Measurements from ENCODE around the gene RFC3.
A peak's percentile ranks its signal among the peaks of the same experiment; 100 is the strongest.
"Not testable (repeated sequence)": the region's sequence is repeated elsewhere in the genome, so short reads cannot be mapped to it uniquely, and the experiment has no call there.

RFC3 gene, protein sequence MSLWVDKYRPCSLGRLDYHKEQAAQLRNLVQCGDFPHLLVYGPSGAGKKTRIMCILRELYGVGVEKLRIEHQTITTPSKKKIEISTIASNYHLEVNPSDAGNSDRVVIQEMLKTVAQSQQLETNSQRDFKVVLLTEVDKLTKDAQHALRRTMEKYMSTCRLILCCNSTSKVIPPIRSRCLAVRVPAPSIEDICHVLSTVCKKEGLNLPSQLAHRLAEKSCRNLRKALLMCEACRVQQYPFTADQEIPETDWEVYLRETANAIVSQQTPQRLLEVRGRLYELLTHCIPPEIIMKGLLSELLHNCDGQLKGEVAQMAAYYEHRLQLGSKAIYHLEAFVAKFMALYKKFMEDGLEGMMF

DNA sequence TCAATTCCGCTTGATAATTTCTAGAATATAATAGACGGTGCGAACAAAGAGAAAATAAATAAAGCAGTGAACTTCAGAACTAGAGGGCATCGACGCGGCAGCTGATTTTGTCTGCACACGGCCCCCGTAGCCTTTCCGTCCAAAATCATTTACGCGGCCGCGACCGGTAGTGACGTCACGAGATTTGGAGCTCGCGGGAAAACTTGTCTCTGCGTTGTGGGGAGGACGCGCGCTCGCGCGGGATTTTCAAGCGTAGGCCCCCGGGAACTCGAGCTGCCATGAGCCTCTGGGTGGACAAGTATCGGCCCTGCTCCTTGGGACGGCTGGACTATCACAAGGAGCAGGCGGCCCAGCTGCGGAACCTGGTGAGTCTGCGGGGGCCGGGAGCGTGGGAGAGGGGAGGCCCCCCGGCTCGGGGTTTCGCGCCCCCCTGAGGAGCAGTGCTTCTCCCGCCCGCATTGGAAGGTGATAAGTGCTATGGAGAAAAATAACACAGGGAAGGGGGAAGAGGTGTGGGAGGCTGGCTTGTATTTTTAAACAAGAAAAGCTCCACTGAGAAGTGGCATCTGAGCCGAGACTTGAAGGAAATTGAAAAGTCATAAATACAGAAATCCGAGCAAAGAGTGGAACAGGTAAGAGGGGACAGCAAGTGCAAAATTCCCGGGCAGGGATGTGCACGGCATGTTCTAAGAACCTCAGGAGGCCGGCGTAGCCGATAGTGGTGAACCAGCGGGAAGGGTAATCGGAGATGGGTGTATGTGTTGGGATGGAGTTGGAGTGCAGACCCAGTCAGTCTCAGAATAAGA is at the start of gene RFC3:
Gene RFC3, plus strand, starts transcription at position 249 of the 806 bp plus-strand sequence. Its CDS starts 30 bp downstream, at position 279.
- peak; percentile 48 for FAIRE-seq

DNA sequence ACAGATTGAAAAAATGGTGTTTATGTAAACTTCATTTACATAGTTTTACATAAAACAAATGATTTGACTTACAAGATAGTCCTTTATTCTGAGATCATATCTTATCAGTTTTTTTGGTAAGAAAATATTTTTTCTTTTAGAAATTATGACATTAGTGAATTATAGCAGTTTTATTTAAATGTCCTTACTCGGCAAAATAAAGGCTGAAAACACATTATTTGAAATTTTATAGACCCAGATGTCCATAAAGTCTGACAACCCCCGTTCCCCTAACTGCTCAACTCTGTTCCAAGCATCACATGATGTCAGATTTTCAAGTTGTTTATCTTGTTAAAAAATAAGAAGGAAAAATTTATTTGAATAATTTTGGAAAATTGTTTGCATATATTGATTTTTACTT is 46.7 kb upstream of the RFC3 start:
- FAIRE-seq (no peak), DNase-seq (ENCODE audit: insufficient read length, low spot score) (no peak)

More for the DNA sequence above, at the start of gene RFC3:
- peak; percentile 73 for DNase-seq (ENCODE audit: insufficient read length, low spot score)

DNA sequence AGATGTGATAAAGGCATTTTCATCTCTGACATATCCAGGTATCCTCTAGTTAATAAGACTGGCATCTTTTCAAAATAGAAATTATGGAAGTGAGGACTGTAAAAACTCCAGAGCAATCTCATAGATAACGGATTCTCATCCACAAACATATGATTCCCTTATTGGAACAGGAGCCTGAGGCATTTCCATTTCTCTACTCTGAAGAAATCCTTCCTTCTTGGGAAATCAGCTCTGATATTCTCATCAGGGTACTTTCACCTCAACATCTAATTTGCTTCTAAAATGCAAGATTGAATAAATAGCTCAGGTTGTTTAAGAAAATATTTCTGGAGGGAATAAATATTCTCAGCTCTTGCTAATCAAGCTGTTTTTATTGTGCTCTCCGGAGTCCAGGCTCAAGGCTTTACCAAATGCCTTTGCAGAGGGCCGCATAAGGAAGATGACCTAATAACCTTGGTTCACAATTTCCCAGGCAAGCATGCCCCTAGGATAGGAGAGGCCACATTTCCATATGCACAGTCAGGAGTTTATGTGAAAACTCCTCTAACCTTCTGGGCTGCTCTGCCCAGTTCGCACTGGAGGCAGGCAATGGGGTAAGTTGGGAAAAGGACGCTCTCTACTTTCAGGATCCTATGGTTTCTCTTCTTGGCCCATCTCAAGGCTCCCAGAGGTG is 44.0 kb upstream of the RFC3 start:
- FAIRE-seq (no peak), DNase-seq (ENCODE audit: insufficient read length, low spot score) (no peak)

DNA sequence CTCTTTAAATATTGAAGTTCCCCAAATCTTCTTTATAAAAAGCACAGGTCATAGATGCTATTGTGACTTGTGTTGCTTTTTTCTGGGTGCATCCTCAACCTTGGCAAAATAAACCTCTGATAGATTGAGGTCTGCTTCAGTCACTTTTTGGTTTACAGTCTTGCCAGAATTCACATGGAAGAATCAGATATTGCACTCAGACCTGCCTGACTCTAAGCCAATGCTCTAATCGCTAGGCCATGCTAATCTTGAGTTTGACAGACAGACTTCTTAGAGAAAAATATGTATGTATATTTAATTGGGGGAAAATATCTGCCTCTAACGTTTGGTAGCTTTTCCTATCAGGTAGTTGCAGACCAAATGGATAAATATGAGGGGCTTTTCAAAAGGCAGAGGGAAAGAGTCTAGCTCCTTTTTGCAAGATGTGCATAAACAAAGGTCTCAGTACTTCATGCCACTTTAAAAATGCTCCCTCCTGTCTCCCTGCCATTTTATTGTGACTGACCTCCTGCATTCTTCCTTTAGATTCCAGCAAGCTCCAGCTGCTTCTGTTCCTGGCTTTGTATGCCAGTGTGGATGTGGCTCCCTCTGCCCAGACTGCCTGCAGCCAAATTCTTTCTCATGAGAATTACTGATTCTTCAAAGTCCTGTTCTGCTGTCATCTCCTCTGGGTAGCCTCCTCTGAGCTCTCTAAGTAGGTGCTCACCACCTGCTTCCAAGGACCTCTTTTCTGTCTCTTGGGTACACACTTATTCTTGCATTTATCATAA is 42.4 kb upstream of the RFC3 start:
- FAIRE-seq, result no peak
- DNase-seq (ENCODE audit: insufficient read length, low spot score), result no peak

DNA sequence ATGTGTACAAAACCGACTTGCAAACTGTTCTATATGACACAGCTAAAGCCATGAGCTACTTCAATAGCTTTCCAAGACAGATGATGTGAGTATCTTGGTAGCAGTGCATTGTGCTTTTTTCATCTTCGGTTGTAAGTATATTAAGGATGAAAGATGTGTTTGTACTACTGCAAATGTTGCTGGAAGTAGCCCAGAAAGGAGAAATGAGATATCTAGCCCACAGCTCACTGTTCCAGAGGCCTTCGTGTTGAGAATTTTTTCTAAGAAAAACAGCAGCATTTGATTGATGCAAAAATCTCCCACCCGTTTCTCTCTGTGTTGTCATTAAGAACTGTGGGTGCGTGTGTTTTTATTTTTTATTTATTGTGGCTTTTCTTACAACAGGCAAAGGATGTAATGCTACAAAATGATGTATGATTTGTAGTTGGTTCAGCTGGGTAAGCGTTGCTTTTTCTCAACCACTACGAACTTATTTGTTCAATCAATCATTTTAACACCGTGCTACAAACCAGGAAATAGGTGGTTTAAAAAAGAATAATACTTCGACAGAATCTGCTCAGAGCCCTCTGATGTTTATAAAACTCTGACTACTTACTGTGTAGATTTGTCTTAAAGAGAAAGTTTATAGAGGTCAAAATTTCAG is 41.6 kb upstream of the RFC3 start:
- FAIRE-seq, result no peak
- DNase-seq (ENCODE audit: insufficient read length, low spot score), result no peak

DNA sequence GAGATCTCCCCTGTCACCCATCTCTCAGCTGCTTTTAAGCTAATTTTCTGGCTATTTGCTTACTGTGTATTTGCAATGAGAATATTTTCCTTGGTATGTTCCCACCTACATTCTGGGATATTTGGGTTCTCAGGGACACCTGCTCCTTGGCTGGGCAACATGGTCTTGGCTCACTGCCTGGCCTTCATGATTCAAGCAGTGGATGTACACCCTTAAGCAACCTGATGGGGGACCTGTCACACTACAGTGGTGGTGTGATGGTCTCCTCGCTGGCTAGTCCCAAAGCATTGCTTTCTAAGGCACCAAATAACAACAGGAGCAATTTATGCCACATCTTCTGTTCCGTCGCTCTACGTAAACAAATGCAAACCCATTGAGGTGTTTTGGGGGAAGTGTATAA is 35.3 kb upstream of the RFC3 start:
- FAIRE-seq (no peak), DNase-seq (ENCODE audit: insufficient read length, low spot score) (no peak)

DNA sequence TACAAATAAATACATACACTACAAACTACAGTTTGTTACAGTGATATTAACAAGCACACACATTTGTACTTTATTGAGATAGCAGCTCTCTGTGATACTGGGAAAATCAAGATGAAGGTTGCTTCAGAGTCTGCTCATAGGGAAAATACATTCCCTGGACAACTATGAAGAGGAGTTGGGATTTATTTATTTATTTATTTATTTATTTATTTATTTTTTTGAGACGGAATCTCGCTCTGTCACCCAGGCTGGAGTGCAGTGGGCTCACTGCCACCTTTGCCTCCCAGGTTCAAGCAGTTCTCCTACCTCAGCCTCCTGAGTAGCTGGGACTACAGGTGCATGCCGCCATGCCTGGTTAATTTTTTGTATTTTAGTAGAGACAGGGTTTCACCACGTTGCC is 34.7 kb upstream of the RFC3 start:
- not testable (repeated sequence) for FAIRE-seq

DNA sequence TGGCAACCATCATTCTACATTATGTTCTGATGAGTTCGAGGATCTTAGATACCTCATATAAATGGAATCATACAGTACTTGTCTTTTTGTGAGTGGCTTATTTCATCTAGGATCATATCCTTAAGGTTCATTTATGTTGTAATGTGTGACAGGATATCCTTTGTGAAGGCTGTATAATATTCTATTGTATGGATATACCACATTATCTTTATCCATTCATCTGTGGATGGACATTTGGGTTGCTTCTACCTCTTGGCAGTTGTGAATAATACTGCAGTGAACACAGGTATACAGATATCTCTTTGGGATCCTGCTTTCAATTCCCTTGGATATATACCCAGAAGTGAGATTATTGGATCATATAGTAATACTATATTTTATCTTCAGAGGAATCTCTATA is 33.2 kb upstream of the RFC3 start:
- FAIRE-seq (no peak), DNase-seq (ENCODE audit: insufficient read length, low spot score) (no peak)

More for the DNA sequence above, 34.7 kb upstream of the RFC3 start:
- DNase-seq (ENCODE audit: insufficient read length, low spot score), result not testable (repeated sequence)

DNA sequence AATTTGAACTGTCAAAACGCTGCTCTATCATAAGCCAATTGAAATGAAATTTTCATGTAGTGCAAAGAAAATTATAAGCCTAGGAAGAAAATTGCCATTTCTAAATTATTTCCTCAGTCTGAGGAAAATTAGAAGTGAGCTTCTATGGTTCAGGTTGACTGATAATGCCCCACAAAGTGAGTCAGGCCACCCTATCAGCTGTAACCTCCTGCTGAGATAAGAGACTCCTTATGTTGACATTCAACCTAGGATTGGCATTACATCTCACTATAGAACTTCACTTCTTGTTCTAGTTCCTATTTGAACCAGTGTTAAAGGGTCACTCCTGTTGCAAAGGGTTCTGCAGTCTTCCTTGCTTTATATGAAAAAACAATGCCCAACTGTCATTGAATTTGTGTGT is 32.6 kb upstream of the RFC3 start:
- DNase-seq (ENCODE audit: insufficient read length, low spot score) (no peak), FAIRE-seq (no peak)

DNA sequence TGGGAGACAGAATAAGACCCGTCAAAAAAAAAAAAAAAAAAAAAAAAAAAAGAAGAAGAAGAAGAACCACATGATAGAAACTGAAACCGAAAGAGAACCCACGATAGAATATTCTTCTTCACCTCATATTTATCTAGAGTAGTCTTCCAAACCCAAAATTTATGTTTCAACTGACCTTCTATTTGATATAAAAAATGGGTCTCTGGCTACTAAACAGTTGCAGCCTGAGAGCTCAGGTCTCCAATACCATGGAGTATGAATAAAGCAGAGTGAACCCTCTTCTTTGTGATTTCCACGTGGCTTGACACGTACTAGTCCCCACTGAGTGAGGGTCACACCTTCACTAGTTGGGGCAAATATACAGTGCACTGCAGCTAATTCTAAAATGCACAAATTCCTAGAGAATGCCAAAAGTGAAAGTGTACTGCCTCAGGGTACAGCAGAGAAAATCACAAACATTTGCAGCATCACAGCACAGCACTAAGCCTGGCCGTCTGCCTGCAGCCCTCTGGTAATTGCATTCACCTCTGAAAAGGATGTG is 30.8 kb upstream of the RFC3 start:
- FAIRE-seq (no peak), DNase-seq (ENCODE audit: insufficient read length, low spot score) (peak; percentile 7)

DNA sequence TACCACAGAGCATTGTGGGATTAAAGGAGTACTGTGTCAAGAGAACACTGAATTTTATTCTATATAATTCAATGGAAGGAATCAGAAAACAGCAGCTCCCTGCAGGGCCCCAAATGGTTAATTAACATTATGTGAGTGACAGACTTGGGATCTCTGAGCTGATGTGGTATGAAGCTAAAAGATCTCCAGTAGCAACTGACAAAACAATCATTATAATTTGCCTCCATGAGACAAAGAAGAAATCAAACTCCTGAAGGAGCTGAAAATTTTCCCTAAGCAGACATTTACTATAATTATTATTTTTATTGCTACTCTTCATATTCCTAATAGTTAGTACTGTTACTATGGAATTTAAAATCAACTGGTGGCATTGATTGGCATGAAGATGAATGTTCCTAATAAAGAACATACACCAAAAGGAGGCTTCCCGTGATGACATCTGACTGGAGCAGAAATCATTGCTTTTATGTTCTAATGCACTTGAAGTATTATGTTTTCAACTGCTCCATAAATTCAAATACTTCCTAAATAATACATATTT is 28.8 kb upstream of the RFC3 start:
- FAIRE-seq (no peak), DNase-seq (ENCODE audit: insufficient read length, low spot score) (no peak)

DNA sequence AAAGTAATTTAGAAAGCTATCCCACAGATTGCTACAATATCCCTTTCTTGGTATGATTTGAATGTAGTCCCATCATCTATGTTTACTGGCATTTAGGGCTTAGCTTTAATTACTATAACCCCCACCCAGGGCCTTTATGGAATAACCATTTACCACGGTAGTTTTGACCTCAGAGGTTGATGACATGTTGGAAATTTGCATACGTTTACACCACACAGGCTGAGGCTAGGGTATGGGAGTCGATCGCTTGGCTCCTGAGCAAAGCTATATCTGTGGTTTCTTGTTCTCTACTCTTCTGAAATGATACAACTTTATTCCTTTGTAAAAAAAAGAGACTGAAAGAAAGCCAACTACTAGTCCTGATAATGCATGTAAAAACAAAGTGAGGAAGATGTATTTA is 28.2 kb upstream of the RFC3 start:
- DNase-seq (ENCODE audit: insufficient read length, low spot score), result no peak
- no peak for FAIRE-seq

DNA sequence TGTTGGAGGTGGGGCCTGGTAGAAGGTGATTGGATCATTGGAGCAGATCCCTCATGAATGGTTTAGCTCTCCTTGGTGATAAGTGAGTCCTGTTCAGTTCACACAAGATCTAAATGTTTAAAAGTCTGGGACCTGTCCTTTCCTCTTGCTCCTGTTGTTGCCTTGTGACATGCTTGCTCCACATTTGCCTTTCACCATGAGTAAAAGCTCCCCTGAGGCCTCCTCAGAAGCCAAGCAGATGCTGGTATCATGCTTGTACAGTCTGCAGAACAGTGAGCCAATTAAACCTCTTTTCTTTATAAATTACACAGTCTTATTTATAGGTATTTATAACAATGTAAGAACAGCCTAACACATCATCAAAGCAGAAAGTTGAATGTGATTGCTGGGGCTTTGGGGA is 24.2 kb upstream of the RFC3 start:
- no peak for DNase-seq (ENCODE audit: insufficient read length, low spot score)
- FAIRE-seq, result no peak

DNA sequence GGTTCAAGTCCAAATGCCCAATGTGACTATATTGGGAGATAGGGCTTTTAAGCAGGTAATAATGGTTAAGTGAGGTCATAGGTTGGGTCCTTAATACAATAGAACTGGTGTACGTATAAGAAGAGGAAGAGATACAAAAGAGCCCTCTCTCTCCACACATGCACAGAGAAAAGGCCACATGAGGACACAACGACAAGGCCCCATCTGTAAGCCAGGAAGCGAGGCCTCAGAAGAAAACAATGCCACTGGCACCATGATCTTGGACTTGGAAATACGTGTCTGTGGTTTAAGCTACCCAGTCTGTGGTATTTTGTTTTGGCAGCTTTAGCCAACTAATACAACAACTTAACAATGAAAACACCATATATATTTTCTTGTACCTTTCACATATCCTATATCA is 23.4 kb upstream of the RFC3 start:
- DNase-seq (ENCODE audit: insufficient read length, low spot score), result no peak
- FAIRE-seq, result no peak

DNA sequence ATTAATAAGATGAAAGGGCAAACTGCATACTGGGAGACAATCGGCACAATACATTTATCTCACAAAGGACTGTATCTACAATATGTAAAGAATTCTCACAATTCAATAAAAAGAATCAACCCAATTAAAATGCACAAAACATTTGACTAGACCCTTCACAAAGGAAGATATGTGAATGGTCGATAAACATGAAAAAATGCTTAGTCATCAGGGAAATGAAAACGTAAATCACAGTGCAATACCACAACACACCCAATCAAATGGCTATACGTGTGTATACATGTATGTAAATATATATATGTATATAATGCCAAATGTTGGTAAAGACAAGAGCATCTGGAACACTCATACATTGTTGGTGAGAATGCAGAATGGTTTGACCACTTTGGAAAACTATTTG is 21.9 kb upstream of the RFC3 start:
- FAIRE-seq (no peak), DNase-seq (ENCODE audit: insufficient read length, low spot score) (no peak)

DNA sequence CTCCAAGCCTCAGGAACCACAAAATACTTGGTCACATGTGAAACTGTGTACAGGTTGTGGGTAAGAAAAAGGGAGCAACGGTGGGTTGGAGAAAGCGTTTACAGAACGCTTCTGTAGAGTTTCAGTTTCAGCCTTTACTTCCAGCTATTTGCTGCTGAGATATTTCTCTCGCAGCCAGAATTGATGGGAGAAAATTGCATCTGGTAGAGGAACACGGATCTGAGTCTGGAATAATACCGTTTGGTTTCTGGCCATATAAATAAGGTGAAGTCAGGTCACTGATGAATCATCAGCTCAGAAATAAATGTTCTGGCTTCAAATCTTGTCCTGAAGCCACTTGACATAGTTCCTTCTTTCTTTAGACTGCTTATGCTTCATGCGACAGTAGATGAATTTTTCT is 20.3 kb upstream of the RFC3 start:
- no peak for FAIRE-seq

DNA sequence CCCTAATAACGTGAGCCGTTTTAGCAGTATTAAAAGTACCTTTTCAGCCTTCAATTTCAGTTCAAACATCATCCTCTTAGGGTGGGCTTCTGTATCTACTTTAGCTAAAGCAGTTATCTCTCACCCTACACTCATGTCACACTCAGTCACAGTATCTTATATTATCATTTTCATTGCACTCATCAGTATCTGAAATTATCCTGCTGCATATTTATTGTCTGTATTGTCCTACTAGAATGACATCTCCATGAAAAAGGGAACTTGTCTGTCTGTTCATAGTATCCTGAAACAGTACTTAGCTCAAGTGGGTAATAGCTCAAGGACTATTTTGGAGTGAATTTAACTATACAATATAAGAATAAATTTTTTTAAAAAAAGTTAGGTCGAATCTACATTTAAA is 19.9 kb upstream of the RFC3 start:
- DNase-seq (ENCODE audit: insufficient read length, low spot score) (no peak), FAIRE-seq (no peak)

More for the DNA sequence above, 20.3 kb upstream of the RFC3 start:
- DNase-seq (ENCODE audit: insufficient read length, low spot score), result no peak

DNA sequence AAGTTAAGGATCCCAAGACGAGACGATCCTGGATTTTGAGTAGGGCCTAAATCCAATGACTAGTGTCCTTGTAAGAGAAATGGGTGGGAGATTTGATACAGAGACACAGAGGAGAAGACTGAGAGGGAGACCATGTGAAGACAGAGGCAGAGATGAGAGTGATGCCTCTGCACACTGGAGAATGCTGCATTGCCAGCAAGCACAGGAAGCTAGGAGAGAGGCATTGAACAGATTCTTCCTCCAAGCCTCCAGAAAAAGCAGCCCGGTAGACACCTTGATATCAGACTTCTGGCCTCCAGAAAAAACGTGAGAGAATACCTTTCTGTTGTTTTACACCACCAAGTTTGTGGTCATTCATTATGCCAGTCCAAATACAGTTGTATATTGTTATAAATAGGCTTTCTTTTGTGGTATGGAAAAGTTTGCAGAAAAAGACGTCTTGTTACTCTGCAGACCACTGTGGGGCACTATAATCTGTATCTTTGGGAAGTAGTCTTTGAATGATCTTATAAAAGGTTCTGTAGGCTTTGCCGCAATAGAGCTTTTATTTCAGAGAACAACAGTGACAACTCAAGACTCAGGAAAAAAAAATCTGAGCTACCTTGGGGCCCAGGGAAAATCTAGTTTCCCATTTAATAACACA is 17.9 kb upstream of the RFC3 start:
- FAIRE-seq, result no peak
- DNase-seq (ENCODE audit: insufficient read length, low spot score), result peak; percentile 18

DNA sequence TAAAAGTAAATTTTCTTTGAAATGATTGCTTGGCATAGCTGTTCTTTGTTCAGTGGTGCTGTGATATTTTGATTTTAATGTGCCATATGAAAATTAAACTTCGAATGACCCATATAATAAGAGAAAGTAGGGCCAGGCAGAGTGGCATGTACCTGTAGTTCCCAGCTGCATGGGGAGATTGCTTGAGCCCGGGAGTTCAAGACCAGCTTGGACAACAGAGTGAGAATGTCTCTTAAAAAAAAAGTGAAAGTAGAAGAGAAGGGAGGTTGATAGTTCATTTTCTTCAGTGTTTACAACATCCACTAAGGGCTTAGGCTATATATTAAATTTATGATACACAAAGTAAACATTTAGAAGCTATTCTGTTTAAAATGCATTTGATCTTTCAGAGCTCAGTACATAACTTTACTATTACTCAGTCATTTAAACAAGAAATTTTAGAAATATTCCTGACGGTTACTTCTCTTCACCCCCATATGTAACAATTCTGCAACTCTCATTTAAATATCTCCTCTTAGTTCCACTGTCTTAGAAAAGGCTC is 17.2 kb upstream of the RFC3 start:
- FAIRE-seq (no peak), DNase-seq (ENCODE audit: insufficient read length, low spot score) (no peak)

All from HTR-8/SVneo (cell line).